ENCODE measurements around the gene TTK. TPM values are rescaled to one million over a fixed set of nuclear protein-coding genes. Genes with fewer than 3 reads are reported as not detected.

The TTK gene
- total RNA-seq, 1 experiment from 2014 or later: 36.2 TPM

DNA sequence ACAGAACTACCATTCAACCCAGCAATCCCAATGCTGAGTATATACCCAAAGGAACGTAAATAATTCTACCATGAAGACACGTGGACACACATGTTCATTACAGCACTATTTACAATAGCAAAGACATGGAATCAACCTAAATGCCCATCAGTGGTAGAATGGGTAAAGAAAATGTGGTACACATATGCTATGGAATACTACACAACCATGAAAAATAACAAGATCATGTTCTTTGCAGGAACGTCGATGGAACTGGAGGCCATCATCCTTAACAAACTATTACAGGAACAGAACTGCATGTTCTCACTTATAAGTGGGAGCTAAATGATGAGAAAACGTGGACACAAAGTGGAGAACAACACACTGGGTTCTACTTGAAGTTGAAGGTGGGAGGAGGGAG, 34.7 kb upstream of the TTK start:
- Mint-ChIP-seq H3K27ac (ENCODE audit: unreplicated experiment) (no peak overlapping the region), H3K36me3 (ENCODE audit: insufficient read depth, unreplicated experiment) (no peaks in the 10 kb centered on the region), H3K27me3 (ENCODE audit: unreplicated experiment) (no peaks in the 10 kb centered on the region), H3K9me3 (ENCODE audit: low read depth, unreplicated experiment) (no peaks in the 10 kb centered on the region), H3K4me3 (ENCODE audit: low read depth, unreplicated experiment) (no peak overlapping the region), H3K4me1 (ENCODE audit: low read depth, unreplicated experiment) (no peaks in the 10 kb centered on the region)
- CTCF ChIA-PET: no interaction called here
- BruUV-seq (replicated peaks): no TSS peak
- DNase-seq: no peak
- intact Hi-C loops (cut with micrococcal nuclease; ENCODE audit: unreplicated experiment): no loop called here
- TF ChIP-seq, protein P1, sequence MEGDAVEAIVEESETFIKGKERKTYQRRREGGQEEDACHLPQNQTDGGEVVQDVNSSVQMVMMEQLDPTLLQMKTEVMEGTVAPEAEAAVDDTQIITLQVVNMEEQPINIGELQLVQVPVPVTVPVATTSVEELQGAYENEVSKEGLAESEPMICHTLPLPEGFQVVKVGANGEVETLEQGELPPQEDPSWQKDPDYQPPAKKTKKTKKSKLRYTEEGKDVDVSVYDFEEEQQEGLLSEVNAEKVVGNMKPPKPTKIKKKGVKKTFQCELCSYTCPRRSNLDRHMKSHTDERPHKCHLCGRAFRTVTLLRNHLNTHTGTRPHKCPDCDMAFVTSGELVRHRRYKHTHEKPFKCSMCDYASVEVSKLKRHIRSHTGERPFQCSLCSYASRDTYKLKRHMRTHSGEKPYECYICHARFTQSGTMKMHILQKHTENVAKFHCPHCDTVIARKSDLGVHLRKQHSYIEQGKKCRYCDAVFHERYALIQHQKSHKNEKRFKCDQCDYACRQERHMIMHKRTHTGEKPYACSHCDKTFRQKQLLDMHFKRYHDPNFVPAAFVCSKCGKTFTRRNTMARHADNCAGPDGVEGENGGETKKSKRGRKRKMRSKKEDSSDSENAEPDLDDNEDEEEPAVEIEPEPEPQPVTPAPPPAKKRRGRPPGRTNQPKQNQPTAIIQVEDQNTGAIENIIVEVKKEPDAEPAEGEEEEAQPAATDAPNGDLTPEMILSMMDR (IDR thresholded peaks at IDR 0.05; ENCODE audit: unreplicated experiment): no peak

DNA sequence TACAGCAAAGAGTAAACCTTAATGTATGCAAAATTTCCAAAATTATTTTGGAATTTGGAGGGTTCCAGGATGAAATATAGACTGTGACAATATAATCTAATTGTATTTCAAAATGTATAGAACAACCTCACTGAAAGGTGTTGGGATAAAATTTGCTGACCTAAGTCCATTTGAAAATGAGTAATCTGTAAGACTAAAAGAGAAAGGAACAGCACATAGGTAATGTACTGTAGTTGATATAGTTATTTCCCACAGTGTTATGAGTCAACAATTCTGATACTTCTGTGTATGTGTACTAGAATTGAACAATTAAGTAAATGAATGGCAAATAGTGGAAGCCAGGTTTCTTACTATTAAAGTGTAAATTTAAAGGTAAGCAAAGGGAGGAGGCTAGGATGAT, 33.3 kb upstream of the TTK start:
- no peaks in the 10 kb centered on the region for H3K4me1 Mint-ChIP-seq (ENCODE audit: low read depth, unreplicated experiment)
- intact Hi-C loops (cut with micrococcal nuclease; ENCODE audit: unreplicated experiment): no loop called here
- no peaks in the 10 kb centered on the region for H3K9me3 Mint-ChIP-seq (ENCODE audit: low read depth, unreplicated experiment)
- no peaks in the 10 kb centered on the region for H3K27me3 Mint-ChIP-seq (ENCODE audit: unreplicated experiment)
- CTCF ChIA-PET: no interaction called here
- no peak overlapping the region for H3K4me3 Mint-ChIP-seq (ENCODE audit: low read depth, unreplicated experiment)
- H3K27ac Mint-ChIP-seq (ENCODE audit: unreplicated experiment): no peak overlapping the region
- no TSS peak for BruUV-seq (replicated peaks)
- TF ChIP-seq, protein P1 (IDR thresholded peaks at IDR 0.05; ENCODE audit: unreplicated experiment): no peak
- DNase-seq: no peak
- H3K36me3 Mint-ChIP-seq (ENCODE audit: insufficient read depth, unreplicated experiment): no peaks in the 10 kb centered on the region

DNA sequence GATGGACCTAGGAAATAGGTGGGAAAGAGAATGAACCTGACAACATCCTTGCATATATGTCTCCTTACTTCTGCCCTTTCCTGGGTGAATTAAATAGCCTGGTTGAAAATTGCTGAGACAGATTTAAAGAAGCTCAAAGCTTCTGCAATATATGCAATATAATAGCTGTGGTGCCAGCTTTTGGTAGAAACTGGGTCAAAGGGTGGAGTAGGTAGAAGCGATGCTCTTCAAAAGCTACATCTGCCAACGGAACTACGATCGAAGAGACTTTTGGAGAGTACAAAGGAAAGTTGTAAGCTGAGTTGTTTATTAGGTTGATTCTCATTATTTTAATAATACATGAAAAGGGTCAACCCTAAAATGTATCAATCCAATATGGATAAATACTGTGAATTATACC, 22.8 kb upstream of the TTK start:
- no TSS peak for BruUV-seq (replicated peaks)
- no peak for DNase-seq
- H3K36me3 Mint-ChIP-seq (ENCODE audit: insufficient read depth, unreplicated experiment): no peaks in the 10 kb centered on the region
- no peaks in the 10 kb centered on the region for H3K4me1 Mint-ChIP-seq (ENCODE audit: low read depth, unreplicated experiment)
- no peak overlapping the region for H3K4me3 Mint-ChIP-seq (ENCODE audit: low read depth, unreplicated experiment)
- H3K27me3 Mint-ChIP-seq (ENCODE audit: unreplicated experiment): no peaks in the 10 kb centered on the region
- TF ChIP-seq, protein P1 (IDR thresholded peaks at IDR 0.05; ENCODE audit: unreplicated experiment): no peak
- CTCF ChIA-PET: interaction anchor here (0.7 kb wide), 1 partner anchor 51 kb away, joined by 7 read pairs; no protein-coding TSS in a partner anchor
- H3K9me3 Mint-ChIP-seq (ENCODE audit: low read depth, unreplicated experiment): no peaks in the 10 kb centered on the region
- intact Hi-C loops (cut with micrococcal nuclease; ENCODE audit: unreplicated experiment): no loop called here
- no peak overlapping the region for H3K27ac Mint-ChIP-seq (ENCODE audit: unreplicated experiment)

DNA sequence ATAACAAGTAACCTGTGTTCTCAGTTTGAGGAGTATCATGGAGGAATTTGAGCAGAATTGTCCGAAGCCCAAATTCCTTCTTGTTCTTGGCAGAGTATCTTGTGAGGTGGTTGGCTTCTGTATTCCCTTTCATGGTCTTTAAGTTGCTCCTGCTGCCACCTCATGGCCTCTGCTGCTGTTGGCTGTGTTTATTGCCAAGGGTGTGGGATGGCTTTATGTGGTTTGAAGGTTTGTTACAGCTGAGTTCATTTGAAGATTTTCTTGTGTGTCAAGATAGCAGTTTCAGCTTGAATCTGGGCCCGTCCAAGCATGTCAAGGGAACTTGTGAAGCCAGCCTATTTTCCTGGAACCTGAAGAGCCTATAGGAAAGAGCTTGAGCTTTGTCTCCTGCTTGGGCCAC, 20.2 kb upstream of the TTK start:
- Mint-ChIP-seq H3K27me3 (ENCODE audit: unreplicated experiment) (no peaks in the 10 kb centered on the region), H3K4me1 (ENCODE audit: low read depth, unreplicated experiment) (no peaks in the 10 kb centered on the region), H3K36me3 (ENCODE audit: insufficient read depth, unreplicated experiment) (no peaks in the 10 kb centered on the region), H3K4me3 (ENCODE audit: low read depth, unreplicated experiment) (no peak overlapping the region), H3K9me3 (ENCODE audit: low read depth, unreplicated experiment) (no peaks in the 10 kb centered on the region), H3K27ac (ENCODE audit: unreplicated experiment) (no peak overlapping the region)
- intact Hi-C loops (cut with micrococcal nuclease; ENCODE audit: unreplicated experiment): no loop called here
- CTCF ChIA-PET: no interaction called here
- TF ChIP-seq, protein P1 (IDR thresholded peaks at IDR 0.05; ENCODE audit: unreplicated experiment): no peak
- peak; percentile 6 for DNase-seq
- no TSS peak for BruUV-seq (replicated peaks)
